GM12874 (cell line): ENCODE results near the gene MOB3A.

ENCODE experiments used
- CTCF ChIP-seq: IDR thresholded peaks from 2 replicates; pipeline ENCODE4 v1.5.1; 2011; ENCODE audit warnings: low read depth, mild to moderate bottlenecking, control low read depth, low read length, moderate library complexity; ENCODE audit not compliant: insufficient read depth

Gene MOB3A

GRCh38 chr19:2048104-2048958 is 47.8 kb downstream of the MOB3A start:
- no peak for TF ChIP-seq CTCF

- TF ChIP-seq CTCF = no peak
These were observed 48.5 kb downstream of the MOB3A start for GRCh38 chr19:2047449-2048103.

GRCh38 chr19:2047076-2047448 is 49.1 kb downstream of the MOB3A start:
- TF ChIP-seq CTCF = no peak

GRCh38 chr19:2046046-2046907 is 49.8 kb downstream of the MOB3A start:
- TF ChIP-seq CTCF = no peak

- TF ChIP-seq CTCF = no peak
These were observed 50.6 kb downstream of the MOB3A start for GRCh38 chr19:2045501-2046045.

- TF ChIP-seq CTCF = no peak
These were observed 51.2 kb downstream of the MOB3A start for GRCh38 chr19:2044709-2045500.
